ENCODE measurements around the gene NTN5.

DNA sequence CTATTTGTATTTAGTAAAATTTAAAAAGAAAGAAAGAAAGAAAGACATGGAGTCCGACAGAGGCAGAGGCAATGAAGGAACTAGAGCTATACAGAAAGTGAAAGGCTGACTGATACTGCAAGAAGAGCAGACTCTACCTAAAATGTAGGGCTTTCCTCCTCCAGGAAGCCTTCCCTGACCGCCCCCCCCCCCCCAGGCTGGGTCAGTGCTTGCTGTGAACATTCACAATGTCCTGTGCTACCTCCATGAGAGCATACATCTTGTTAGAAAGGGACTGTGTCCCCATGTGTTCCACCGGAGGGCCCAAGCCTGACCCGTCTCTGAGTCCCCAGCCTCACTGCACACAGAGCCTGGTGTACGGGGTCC lies 21.2 kb downstream of the NTN5 start:
- TF ChIP-seq, protein P1, sequence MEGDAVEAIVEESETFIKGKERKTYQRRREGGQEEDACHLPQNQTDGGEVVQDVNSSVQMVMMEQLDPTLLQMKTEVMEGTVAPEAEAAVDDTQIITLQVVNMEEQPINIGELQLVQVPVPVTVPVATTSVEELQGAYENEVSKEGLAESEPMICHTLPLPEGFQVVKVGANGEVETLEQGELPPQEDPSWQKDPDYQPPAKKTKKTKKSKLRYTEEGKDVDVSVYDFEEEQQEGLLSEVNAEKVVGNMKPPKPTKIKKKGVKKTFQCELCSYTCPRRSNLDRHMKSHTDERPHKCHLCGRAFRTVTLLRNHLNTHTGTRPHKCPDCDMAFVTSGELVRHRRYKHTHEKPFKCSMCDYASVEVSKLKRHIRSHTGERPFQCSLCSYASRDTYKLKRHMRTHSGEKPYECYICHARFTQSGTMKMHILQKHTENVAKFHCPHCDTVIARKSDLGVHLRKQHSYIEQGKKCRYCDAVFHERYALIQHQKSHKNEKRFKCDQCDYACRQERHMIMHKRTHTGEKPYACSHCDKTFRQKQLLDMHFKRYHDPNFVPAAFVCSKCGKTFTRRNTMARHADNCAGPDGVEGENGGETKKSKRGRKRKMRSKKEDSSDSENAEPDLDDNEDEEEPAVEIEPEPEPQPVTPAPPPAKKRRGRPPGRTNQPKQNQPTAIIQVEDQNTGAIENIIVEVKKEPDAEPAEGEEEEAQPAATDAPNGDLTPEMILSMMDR (IDR thresholded peaks at IDR 0.05), result no peak
- TF ChIP-seq ZFX (IDR thresholded peaks at IDR 0.05; ENCODE audit: borderline replicate concordance), result no peak
